ENCODE data around the gene DCBLD1. TPM values are rescaled to one million over a fixed set of nuclear protein-coding genes. Genes with fewer than 3 reads are reported as not detected.
A peak's percentile ranks its signal among the peaks of the same experiment; 100 is the strongest.

Gene DCBLD1
- total RNA-seq, 4 donors from 2014 or later = 19.8 to 35.0 (median 27.8) TPM

DNA sequence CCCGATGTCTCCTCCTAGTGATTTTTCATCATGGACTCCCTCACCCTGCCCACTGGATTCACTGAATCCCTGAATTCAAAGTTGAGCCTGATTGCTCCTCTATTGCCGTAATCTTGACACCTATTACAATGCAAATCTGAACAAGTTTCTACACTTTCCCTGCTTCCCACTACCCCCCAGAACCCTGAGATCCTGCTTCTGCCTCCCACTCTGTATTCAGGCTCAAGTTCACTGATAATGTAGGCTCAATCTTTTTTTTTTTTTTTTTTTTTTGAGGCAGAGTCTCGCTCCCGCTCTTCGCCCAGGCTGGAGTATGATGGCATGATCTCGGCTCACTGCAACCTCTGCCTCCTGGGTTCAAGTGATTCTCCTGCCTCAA is 3.6 kb upstream of the DCBLD1 start:
- Histone ChIP-seq H3K27me3 (no peaks in the 10 kb centered on the region), H3K36me3 (no peaks in the 10 kb centered on the region), H3K27ac (no peak overlapping the region), H3K4me3 (no peak overlapping the region), H3K9me3 (no peaks in the 10 kb centered on the region), H3K4me1 (peaks cover 0 to 20% (median 2%) of the 10 kb centered on the region in 4 donors)
- no peak for TF ChIP-seq POLR2A (IDR thresholded peaks at IDR 0.05)
- TF ChIP-seq, protein P1, sequence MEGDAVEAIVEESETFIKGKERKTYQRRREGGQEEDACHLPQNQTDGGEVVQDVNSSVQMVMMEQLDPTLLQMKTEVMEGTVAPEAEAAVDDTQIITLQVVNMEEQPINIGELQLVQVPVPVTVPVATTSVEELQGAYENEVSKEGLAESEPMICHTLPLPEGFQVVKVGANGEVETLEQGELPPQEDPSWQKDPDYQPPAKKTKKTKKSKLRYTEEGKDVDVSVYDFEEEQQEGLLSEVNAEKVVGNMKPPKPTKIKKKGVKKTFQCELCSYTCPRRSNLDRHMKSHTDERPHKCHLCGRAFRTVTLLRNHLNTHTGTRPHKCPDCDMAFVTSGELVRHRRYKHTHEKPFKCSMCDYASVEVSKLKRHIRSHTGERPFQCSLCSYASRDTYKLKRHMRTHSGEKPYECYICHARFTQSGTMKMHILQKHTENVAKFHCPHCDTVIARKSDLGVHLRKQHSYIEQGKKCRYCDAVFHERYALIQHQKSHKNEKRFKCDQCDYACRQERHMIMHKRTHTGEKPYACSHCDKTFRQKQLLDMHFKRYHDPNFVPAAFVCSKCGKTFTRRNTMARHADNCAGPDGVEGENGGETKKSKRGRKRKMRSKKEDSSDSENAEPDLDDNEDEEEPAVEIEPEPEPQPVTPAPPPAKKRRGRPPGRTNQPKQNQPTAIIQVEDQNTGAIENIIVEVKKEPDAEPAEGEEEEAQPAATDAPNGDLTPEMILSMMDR (IDR thresholded peaks at IDR 0.05) = no peak
- no peak for DNase-seq

DNA sequence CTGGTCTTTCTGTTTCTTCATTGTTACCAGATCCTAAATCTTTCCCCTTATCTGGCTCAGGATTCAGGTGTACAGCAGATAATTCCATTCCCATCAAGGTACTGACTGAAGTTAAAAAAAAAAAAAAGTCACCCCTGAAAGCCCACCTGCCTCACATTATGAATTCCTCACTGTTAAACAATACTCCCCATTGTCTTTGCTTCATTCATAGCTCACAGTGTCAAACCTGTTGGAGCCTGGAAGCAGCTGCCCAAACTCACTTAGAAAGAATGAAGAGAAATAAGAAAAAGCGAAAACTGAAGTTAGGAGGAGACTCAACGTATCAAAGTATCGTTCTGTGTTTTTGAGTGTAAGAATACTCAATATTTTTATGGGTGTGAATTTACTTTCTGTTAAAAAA is 1.8 kb upstream of the DCBLD1 start:
- no peak for TF ChIP-seq POLR2A (IDR thresholded peaks at IDR 0.05)
- TF ChIP-seq, protein P1 (IDR thresholded peaks at IDR 0.05) = no peak
- Histone ChIP-seq H3K27ac (no peak overlapping the region), H3K9me3 (no peaks in the 10 kb centered on the region), H3K4me3 (no peak overlapping the region), H3K27me3 (no peaks in the 10 kb centered on the region), H3K4me1 (peaks cover 0 to 20% (median 4%) of the 10 kb centered on the region in 4 donors), H3K36me3 (no peaks in the 10 kb centered on the region)
- no peak for DNase-seq

DNA sequence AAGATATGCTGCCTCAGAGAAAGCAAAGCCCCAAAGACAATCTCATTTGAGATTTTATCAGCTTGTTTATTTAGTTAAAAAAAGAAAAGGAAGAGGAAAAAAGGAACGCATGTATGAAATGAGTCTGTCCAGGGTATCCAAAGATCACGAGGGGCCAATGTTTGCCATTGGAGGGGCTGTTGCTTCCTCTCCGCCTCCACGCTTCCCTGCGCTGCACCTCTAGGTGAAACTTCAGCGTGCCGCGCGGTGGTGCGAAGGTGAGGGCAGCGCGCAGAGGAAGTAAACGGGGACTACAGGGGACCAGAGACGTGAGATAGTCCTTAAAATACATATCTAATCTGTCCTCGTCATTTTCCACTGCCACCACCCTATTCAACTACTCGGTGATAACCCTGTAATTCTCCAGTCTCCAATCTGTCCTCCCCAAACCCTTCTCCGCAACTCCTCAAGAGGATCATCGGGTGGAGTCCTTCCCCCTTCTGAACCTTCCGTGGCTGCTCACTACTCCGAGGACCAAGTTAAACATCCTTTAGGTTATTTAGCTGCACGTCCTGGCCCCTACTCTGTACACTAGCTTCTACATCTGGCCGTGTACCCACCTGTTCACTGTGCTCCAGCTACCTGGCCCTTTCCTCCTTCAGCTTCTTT is 1.1 kb upstream of the DCBLD1 start:
- DNase-seq = peak in 2 of 3 donors; percentile 59 to 62
- TF ChIP-seq POLR2A (IDR thresholded peaks at IDR 0.05) = no peak
- TF ChIP-seq, protein P1 (IDR thresholded peaks at IDR 0.05) = peak in 1 of 6 experiments; percentile 4
- peaks cover 0 to 20% (median 4%) of the 10 kb centered on the region in 4 donors for H3K4me1 ChIP-seq
- no peaks in the 10 kb centered on the region for H3K9me3 ChIP-seq
- peak overlapping the region in 3 of 4 donors; percentile 84 to 93 (median 93) for H3K27ac ChIP-seq
- no peaks in the 10 kb centered on the region for H3K27me3 ChIP-seq
- H3K4me3 ChIP-seq = peak overlapping the region in 2 of 4 donors; percentile 5 to 86
- H3K36me3 ChIP-seq = no peaks in the 10 kb centered on the region

DNA sequence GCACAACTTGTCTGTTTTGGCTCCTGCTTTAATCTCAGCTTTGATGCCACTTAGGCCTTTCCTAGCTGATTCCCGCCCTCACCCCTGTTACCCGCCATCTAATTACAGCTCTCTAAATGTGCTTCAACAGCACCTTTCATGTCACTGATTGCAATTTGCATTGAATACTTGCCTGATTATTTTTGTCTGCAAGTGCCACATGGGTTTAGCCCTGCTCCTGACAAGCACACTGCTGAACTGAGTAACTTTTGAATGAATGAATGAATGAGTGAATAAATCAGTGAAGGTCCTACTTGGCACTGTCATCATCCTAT is 591 bp upstream of the DCBLD1 start:
- Histone ChIP-seq H3K27ac (peak overlapping the region in 3 of 4 donors; percentile 84 to 93 (median 93)), H3K4me3 (peak overlapping the region in 3 of 4 donors; percentile 54 to 86 (median 68)), H3K27me3 (no peaks in the 10 kb centered on the region), H3K4me1 (peaks cover 0 to 20% (median 4%) of the 10 kb centered on the region in 4 donors), H3K36me3 (no peaks in the 10 kb centered on the region), H3K9me3 (no peaks in the 10 kb centered on the region)
- DNase-seq = no peak
- TF ChIP-seq, protein P1 (IDR thresholded peaks at IDR 0.05) = no peak
- TF ChIP-seq POLR2A (IDR thresholded peaks at IDR 0.05) = no peak

DNA sequence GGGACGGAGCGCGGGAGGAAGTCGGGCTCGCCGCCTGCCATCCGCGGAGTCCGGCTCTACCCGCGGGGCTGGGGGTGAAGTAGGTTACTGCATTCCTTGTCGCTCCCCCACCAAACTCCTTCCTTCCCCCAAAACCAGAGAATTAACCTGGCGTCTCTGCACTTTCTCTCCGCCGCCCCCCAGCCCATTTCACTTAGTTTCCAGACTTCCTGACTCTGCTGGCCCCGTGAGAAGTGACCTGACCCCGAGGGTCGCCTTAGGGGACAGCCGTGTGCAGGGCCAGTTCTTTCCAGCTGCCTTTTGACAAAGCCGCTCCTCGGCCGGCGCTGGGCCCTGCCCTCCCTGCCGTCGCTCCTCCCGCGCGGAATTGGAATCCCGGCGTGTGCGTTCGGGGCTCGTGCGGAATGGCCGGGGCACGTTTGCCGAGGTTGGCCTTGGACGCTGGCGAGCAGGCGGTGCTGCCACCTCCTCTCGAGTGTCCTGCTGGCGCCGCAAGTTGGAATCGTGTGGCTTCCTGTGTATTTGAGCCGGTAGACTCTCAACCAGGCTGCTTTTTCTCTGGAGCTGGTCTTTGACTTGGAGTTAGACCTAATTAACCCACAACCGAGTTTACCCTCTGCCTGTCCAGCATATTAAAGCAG is 650 bp downstream of the DCBLD1 start:
- peaks cover 0 to 18% (median 4%) of the 10 kb centered on the region in 4 donors for H3K4me1 ChIP-seq

More for the DNA sequence above, 650 bp downstream of the DCBLD1 start:
- Histone ChIP-seq H3K27ac (peak overlapping the region; percentile 73 to 93 (median 88)), H3K36me3 (no peaks in the 10 kb centered on the region), H3K4me3 (peak overlapping the region; percentile 54 to 86 (median 72)), H3K27me3 (no peaks in the 10 kb centered on the region), H3K9me3 (no peaks in the 10 kb centered on the region)
- peak in 2 of 3 donors; percentile 64 to 85 for DNase-seq
- TF ChIP-seq, protein P1 (IDR thresholded peaks at IDR 0.05) = no peak
- no peak for TF ChIP-seq POLR2A (IDR thresholded peaks at IDR 0.05)

Measured in Peyer's patch (tissue), 4 donors.